HG02588 (cell line): ENCODE results near the gene ALKBH5.

Experiments
- ATAC-seq: cut with Tn5 transposase; IDR thresholded peaks from one replicate; pipeline ENCODE4 v1.9.1; 2021; ENCODE audit warnings: mild to moderate bottlenecking, moderate library complexity; ENCODE audit not compliant: unreplicated experiment

Gene ALKBH5

GRCh38 chr17:18217412-18218015 lies 33.9 kb downstream of the ALKBH5 start:
- no peak for ATAC-seq

- no peak for ATAC-seq
Observed at GRCh38 chr17:18218756-18219415, 35.3 kb downstream of the ALKBH5 start.

GRCh38 chr17:18224053-18224386 lies 40.4 kb downstream of the ALKBH5 start:
- no peak for ATAC-seq

GRCh38 chr17:18224387-18225120 lies 40.9 kb downstream of the ALKBH5 start:
- ATAC-seq: no peak

GRCh38 chr17:18225121-18225641 lies 41.6 kb downstream of the ALKBH5 start, which contains the start of gene LLGL1:
Gene LLGL1 (plus strand): TSS chr17:18225635. CDS start chr17:18225683, 48 bp downstream.
- ATAC-seq: peak; percentile 85

- ATAC-seq: peak; percentile 28
Observed at GRCh38 chr17:18225642-18226283, 42.1 kb downstream of the ALKBH5 start.

GRCh38 chr17:18226284-18226945 lies 42.8 kb downstream of the ALKBH5 start:
- no peak for ATAC-seq

GRCh38 chr17:18227635-18228034 lies 44.0 kb downstream of the ALKBH5 start:
- no peak for ATAC-seq

GRCh38 chr17:18228176-18228682 lies 44.6 kb downstream of the ALKBH5 start:
- ATAC-seq: no peak

GRCh38 chr17:18229254-18229653 lies 45.6 kb downstream of the ALKBH5 start:
- ATAC-seq: no peak

GRCh38 chr17:18229771-18230170 lies 46.1 kb downstream of the ALKBH5 start:
- ATAC-seq: no peak

- ATAC-seq: no peak
Observed at GRCh38 chr17:18230288-18231141, 46.9 kb downstream of the ALKBH5 start.

GRCh38 chr17:18231164-18231563 lies 47.5 kb downstream of the ALKBH5 start:
- ATAC-seq: no peak

- no peak for ATAC-seq
Observed at GRCh38 chr17:18233803-18234518, 50.3 kb downstream of the ALKBH5 start.

- ATAC-seq: no peak
Observed at GRCh38 chr17:18234853-18235380, 51.3 kb downstream of the ALKBH5 start.

GRCh38 chr17:18235743-18236256 lies 52.2 kb downstream of the ALKBH5 start:
- no peak for ATAC-seq

- ATAC-seq: no peak
Observed at GRCh38 chr17:18236494-18236893, 52.9 kb downstream of the ALKBH5 start.

GRCh38 chr17:18237461-18237860 lies 53.8 kb downstream of the ALKBH5 start:
- no peak for ATAC-seq

- no peak for ATAC-seq
Observed at GRCh38 chr17:18238299-18238698, 54.7 kb downstream of the ALKBH5 start.
